Measurements from ENCODE around the gene PSMB5. TPM values are rescaled to one million over a fixed set of nuclear protein-coding genes. Genes with fewer than 3 reads are reported as not detected.
A peak's percentile ranks its signal among the peaks of the same experiment; 100 is the strongest.

PSMB5 gene
- total RNA-seq, 1 experiment from 2014 or later = 224 TPM

- peak; percentile 60 for TF ChIP-seq HMGXB4 (CRISPR knock-in tag; IDR thresholded peaks at IDR 0.05)
- TF ChIP-seq FOXP4 (CRISPR knock-in tag; IDR thresholded peaks at IDR 0.05) = peak; percentile 63; the same call in 1 of the 2 replicates
- TF ChIP-seq HMGA2 (CRISPR knock-in tag; IDR thresholded peaks at IDR 0.05) = no peak
- TF ChIP-seq MYBL2 (CRISPR knock-in tag; IDR thresholded peaks at IDR 0.05) = peak; percentile 58; the same call in 1 of the 2 replicates
- 0 out of 2 replicates have a peak, but pooled peaks have one; percentile 9 for TF ChIP-seq E2F4 (CRISPR knock-in tag; IDR thresholded peaks at IDR 0.05; ENCODE audit: borderline replicate concordance, low read depth)
- peak; percentile 42; the same call in 1 of the 2 replicates for TF ChIP-seq ARID4B (CRISPR knock-in tag; IDR thresholded peaks at IDR 0.05; ENCODE audit: borderline replicate concordance)
- peak; percentile 29 for TF ChIP-seq GABPB1 (CRISPR knock-in tag; IDR thresholded peaks at IDR 0.05)
- TF ChIP-seq PREB (CRISPR knock-in tag; IDR thresholded peaks at IDR 0.05; ENCODE audit: borderline replicate concordance) = peak; percentile 21; the same call in 1 of the 2 replicates
- 0 out of 2 replicates have a peak, but pooled peaks have one; percentile 7 for TF ChIP-seq JUN (CRISPR knock-in tag; IDR thresholded peaks at IDR 0.05)
- 0 out of 2 replicates have a peak, but pooled peaks have one; percentile 52 for TF ChIP-seq ZNF281 (CRISPR knock-in tag; IDR thresholded peaks at IDR 0.05)
- no peak for TF ChIP-seq ATF6 (CRISPR knock-in tag; IDR thresholded peaks at IDR 0.05)
Observed at GRCh38 chr14:22981090-22981875, 53.4 kb downstream of the PSMB5 start (continued).
